ENCODE measurements around the gene ZP1.

Gene ZP1

DNA sequence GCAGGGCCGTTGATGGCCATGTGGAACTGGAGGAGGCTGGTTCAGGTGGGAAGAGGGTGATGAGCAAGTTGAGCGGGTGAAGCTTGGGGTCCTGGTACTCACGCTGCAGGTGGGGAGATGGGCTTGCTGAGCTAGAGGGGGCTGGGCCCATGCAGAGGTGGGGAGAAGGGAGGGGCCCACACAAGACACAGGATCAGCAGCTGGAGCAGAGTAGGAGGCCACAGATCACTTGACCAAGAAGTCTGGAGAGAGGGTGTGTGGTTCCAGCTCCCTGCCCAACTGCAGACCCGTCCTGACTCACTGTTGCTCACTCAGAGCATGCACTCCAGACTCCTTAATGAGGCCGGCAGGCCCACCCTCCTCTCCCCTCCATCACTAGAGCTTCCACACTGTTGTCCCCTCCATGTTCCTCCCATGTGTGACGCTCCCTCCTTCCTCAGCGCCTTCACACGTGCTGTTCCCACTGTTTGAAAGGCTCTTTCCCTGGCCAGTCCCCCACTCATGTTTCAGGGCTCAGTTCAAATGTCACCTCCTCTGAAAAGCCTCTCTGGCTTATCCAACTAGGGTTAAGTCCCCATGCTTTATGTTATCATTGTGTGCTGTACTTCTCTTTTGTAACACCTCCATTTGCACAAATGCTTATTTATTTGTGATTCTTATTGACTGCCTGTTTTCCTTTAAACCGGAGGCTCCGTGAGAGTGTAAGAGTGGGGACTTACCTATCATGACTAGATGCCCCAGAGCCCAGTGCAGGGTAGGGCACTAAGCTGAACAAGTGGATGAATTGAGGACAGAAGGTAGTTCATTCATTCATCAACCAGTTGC is 23.1 kb upstream of the ZP1 start:
- FAIRE-seq, result no peak

- FAIRE-seq, result no peak
These were observed 22.5 kb upstream of the ZP1 start for GRCh38 chr11:60844870-60845221.

DNA sequence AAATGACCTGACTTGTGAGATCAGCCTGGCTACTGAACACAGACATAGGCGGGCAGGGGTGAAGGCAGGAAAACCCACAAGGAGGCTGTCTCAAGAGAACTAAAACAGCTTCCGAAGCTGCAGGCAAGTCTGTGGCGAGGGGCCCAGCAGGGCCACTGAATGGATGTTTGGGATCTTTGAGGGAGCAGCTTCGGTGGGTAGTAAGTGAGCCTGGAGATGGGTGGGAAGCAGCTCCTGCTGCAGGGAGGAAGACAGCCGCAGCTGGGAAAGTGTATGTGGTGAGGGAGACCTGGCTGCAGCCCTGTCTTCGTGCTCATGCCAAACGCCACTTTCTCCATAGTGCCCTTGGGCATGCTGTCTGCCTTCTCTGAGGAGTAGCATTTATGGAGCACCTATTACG is 22.0 kb upstream of the ZP1 start:
- FAIRE-seq, result no peak

DNA sequence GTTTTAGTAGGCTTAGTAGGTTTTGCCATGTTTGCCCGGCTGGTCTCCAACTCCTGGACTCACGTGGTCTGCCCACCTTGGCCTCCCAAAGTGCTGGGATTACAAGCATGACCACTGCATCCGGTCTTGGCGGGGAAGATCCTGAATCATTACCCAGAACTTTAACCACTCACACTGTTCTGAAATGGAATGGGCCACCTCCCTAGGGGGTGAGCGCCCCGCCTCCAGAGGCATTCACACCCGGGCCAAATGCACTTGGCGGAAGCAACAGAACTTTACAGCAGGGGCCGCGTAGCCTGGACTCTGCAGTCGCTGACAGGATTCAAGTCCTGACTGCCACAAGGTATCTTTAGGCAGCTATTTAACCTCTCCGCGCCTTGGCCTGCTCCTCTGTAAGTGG is 20.1 kb upstream of the ZP1 start:
- FAIRE-seq, result no peak

- FAIRE-seq, result no peak
These were observed 19.4 kb upstream of the ZP1 start for GRCh38 chr11:60847896-60848295.

DNA sequence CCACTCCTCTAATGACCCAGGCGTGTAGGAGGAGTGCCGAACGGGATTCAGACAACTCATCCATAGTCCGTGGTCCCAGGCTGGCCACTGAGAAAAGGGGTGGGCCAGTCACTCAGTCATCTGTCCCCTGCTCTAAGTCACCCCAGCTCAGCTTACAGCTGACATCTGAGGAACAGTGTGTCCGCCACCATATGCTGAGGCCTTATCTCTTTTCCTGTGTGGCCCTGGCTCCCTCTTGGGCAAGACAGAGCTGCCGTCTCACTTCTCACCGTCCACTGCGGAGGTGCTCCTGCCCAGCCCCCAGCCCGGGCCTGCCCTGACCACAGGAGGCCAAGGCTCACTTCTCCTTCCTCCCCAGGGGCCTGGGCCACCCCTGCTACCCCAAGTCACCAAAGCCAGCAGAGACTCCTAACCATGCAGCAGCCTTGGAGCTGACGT is 18.6 kb upstream of the ZP1 start:
- no peak for FAIRE-seq

DNA sequence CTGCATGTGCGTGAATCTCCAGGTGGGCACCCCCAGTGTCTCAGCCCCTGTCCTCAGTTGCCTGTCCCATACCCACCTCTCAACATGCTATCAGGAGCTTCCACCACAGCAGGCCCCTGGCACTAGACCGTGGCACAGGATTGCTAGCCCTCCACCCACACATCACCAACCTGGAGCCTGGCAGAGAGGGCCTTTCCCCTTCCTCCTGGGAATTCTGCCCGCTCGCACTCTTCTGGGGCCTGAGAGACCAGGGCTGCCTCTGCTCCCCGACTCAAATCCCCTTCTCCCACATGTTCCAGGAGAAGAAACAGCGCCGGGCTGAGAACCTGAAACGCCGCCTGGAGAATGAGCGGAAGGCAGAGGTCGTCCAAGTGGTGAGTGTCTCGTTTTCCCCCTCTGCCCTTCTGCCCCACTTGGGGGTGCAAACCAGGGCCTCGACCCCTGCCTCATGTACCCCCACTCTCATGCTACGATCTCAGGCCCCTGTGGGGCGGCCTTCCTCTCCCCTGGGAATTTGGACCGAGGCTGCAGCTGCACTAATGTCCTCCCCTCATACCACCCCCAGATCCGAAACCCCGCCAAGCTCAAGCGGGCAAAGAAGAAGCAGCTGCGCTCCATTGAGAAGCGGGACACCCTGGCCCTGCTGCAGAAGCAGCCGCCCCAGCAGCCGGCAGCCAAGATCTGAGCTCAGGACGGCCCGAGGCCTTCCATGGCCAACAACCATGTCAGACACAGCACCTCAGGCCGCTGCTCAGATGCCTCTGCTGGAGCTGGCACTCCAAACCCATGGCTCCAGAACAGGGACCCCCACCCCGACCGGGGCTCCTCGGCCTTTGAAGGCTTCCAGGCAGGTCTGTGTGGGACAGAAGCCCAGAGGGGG is 17.5 kb upstream of the ZP1 start:
- FAIRE-seq, result no peak

DNA sequence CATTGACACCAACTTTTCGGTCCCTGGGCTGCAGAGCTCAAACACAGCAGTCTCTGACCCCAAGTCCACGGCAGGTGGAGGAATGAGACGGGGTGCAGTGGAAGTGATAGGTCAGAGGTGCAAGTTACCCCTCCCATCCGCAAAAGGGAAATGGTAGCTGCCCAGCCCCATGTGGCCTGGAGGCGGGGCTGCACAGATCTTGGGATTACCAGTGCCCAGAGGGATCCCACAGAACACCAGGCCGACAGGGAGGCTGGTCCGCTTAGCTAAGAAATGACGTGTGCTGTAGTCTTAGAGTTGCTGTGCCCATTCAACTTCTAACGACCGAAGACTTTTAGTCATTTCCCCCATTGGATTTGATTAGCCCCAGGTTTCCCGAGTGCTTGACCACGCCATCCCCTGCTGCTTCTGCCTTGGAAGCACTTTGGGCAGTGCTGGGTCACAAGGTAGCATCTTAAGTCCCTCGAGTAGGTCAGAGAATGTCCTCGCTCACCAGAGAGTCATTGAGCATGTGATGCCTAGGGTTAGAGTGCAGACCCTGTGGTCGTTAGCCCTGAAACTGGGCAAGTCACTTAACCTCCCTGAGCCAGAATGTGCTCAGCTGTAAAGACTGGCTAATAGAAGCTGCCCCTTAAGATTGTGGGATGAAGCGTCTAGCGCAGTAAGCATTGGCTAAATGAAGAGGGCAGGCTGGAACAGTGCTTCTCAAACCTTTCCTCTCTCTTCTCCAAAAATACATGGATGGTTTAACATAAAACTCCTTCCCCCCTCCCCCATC is 15.8 kb upstream of the ZP1 start:
- no peak for FAIRE-seq

- FAIRE-seq, result no peak
These were observed 15.0 kb upstream of the ZP1 start for GRCh38 chr11:60852117-60852981.

DNA sequence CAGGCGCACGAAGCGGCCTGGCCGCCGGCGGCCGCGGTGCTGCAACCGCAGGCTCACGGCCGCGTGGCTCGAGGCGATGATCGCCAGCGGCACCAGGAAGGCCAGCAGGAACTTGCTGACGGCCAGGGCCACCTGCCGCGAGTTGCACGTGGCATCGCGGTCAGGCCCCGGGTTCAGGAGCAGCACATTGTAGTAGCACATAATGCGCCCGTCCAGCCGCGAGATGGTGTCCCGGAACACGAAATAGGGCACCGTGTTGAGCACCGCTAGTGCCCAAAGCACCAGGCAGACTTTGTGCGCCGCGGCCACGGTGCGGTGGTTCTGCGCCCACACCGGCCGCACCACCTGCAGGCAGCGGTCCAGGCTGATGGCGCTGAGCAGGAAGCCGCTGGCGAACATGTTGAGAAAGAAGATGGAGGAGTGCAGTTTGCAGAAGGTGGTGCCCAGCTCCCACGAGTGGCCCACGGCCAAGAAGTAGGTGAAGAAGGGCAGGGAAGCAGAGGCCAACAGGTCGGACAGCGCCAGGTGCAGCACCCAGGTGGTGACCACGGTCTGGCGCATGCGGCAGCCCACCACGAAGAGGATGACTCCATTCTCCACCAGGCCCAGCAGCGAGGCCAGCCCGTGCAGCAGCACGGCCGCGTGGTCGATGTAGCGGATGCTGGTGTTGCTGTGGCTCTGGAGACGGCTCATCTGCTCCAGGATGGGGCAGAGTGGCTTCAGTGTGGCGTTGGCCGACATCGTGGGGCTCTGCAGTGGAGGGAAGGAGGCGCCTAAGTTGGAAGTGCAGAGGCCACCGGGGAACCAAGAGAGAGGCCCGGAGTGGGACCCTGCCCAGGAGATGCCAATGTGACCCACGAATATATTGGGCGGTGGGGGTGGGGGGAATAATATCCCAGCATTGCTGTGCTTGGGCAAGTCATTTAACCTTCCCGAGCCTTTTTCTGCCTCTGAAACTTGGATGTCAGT is 14.1 kb upstream of the ZP1 start:
- FAIRE-seq, result no peak

GRCh38 chr11:60854140-60854846 is 13.0 kb upstream of the ZP1 start:
- no peak for FAIRE-seq

DNA sequence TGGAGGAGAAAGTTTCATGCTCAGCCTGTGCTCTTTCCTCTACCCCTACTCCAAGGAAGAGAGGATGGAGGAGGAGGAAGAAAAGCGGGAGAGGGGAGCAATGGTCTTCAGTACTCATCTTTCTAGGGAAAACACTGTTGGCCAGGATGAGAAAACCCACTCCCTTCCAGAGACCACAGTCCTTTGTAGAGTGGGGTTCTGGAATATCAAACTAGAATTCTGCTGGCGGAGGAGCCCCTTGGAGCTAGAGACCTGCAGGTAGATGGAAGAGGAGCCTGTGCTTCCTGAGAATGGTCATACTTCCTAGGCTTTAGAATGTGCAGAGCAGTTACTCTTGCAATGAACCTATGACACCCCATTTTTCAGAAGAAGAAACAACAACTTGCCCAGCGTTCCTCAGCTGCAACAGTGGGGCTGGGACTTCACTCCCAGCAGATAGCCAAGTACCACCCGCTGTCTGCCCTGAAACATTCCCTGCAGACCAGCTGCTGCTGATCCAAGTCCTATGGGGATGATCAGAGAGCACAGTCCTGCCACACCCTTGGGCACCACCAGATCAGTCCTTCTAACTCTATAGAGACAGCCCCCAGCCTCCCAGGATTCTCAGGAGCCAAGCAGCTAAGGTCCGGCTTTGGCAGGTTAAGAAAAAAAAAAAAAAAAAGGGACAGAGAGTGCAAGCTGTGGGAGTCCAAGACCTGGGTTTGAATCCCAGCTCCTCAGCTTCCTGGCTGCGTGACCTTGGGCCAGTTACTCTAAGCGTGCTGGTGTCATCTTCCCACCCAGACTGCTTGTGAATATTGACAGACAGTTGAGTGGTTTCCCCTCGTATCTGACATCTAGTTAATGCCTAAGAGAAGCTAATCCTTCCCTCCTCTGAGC is 12.3 kb upstream of the ZP1 start:
- no peak for FAIRE-seq

DNA sequence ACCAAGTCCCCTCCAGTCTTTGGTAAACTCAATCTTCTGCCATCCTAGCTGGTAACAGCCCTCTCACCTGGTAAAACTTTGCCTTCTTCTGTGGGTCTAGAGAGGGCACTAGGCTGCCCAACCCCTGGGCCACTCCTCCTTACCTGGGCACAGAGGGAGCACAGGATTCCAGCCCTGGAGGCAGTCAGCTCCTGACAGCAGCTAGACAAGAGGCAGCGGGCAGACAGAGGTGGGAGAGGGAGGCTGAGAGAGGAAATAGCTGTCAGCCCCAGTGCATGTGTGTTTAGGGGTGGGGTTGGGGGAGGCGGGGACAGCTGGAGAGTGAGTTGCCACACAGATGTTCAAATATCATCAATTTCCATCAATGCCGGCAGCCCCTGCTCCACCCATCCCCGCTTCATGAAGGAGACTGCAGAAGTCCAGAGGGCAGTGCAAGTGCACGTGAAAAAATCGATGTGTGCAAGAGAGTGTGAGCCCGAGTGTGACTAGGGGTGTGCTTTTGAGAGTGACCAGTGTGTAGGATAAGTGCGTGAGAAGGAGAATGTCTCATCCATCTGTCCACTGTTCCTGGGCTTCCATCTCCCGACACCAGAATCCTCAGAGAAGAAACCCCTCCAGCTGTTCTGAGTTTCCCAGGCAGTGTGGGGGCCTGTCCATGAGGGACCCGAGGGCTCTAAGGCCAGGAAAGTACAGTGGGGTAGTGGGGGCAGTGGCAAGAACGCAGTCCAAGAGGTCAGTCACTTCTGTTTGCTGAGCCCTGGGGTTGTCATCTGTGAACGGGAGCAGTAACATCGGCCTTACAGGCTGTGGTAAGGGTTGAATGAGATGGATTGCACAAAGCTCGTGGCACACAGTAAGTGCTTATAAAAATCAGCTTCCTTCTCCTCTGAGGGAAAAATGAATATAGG is 11.4 kb upstream of the ZP1 start, which contains the start of gene PTGDR2:
Gene PTGDR2 (minus strand): TSS at position 225 of the 908 bp plus-strand sequence. CDS start 2,228 bp downstream, outside the sequence.
- no peak for FAIRE-seq

- no peak for FAIRE-seq
These were observed 9.7 kb upstream of the ZP1 start for GRCh38 chr11:60857378-60858232.

DNA sequence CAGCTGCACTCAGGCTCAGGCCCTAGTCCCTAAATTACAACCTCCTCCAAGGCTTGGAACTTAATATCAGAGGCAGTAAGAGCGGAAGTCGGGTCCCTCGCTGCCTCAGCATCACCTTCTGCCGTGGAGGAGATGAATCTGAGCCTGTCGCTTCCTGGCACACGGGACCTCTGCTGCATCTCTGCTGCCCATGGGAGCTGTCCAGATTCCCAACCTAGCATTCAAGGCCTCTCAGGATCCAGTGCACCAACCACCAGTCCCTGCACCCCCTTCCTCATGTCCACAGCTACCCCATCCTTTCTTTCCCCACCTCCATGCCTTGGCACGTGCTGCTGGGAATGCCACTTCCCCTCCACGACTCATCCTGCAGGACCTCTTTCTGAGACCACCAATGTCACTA is 9.1 kb upstream of the ZP1 start:
- FAIRE-seq, result no peak

DNA sequence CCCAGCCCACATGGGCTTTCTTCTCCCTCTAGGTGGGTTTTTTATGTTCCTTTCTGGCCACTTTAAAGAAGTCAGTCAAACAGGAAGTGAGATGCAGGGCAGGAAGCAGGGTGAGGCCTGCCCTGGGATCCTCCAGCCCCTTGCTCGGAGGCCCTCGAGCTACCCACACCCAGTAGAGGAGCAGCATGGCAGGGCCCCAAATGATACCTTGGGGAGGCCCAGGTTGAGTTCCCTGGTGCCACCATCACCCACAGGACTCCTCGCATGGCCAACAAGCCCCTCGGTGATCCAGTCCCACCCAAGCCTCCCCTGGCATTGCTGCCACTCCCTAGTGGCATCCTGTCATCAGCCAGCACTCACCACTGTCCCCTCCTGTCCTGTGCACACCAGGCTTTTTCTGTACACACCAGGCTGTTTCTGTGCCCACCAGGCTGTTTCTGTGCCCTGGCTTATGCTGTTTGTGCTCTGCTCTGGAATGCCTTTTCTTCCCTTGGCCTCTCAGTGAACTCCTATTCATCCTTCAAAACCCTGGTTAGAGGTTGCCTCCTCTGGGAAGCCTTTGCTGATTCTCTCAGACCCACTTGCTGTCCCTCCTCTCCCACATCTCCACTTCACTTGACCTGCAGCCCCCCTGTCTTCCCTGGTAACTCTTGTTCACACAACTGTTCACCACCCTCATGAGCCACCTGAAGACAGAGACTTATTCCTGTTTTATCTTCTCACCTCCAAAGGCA is 8.4 kb upstream of the ZP1 start:
- no peak for FAIRE-seq

Measured in colon (tissue), 2 donors.